Upper lobe of left lung (tissue), 6 donors: ENCODE data around the gene IFITM5. TPM values are rescaled to one million over a fixed set of nuclear protein-coding genes. Genes with fewer than 3 reads are reported as not detected.

Source experiments
- ATAC-seq, 2 donors: fragments of 200-7000 bp; cut with Tn5 transposase; one replicate each; pipeline ENCODE4 v1.9.1; 2022; ENCODE audit warnings: mild to moderate bottlenecking in 2 of 2, moderate library complexity in 2 of 2; ENCODE audit not compliant: low FRiP score in 2 of 2
- DNase-seq, 2 donors: peaks; one replicate each; pipeline ENCODE4 v3.0.0-alpha.2; 2019 to 2020
- H3K27ac ChIP-seq, 4 donors: fragments of 200-600 bp; sonication (generic); one replicate each; pipeline ENCODE4 v1.5.1; 2016 to 2019
- H3K27me3 ChIP-seq, 4 donors: fragments of 200-600 bp; sonication (generic); one replicate each; pipeline ENCODE4 v1.5.1; 2017 to 2019
- H3K36me3 ChIP-seq, 4 donors: fragments of 200-600 bp; sonication (generic); one replicate each; pipeline ENCODE4 v1.5.1; 2016 to 2019
- H3K4me1 ChIP-seq, 4 donors: fragments of 200-600 bp; sonication (generic); one replicate each; pipeline ENCODE4 v1.5.1; 2018 to 2019
- H3K4me3 ChIP-seq, 4 donors: fragments of 200-600 bp; sonication (generic); one replicate each; pipeline ENCODE4 v1.5.1; 2017 to 2019; ENCODE audit warnings: mild to moderate bottlenecking in 2 of 4, moderate library complexity in 1 of 4
- H3K9me3 ChIP-seq, 4 donors: fragments of 200-600 bp; sonication (generic); one replicate each; pipeline ENCODE4 v1.5.1; 2018 to 2019
- EP300 ChIP-seq, 4 donors: sonication (generic); formaldehyde crosslinking; IDR thresholded peaks; one replicate each; pipeline ENCODE4 v1.5.1; 2017; ENCODE audit warnings: antibody characterized with exemption in 4 of 4, control low read depth in 2 of 4
- POLR2A ChIP-seq, 4 donors: fragments of 450-650 bp; IDR thresholded peaks; one replicate each; pipeline ENCODE4 v1.5.1; 2016 to 2017; ENCODE audit warnings: antibody characterized with exemption in 4 of 4, mild to moderate bottlenecking in 2 of 4
- POLR2AphosphoS5 ChIP-seq, 2 donors: sonication (generic); formaldehyde crosslinking; IDR thresholded peaks; one replicate each; pipeline ENCODE4 v1.5.1; 2017; ENCODE audit warnings: antibody characterized with exemption in 2 of 2
- WGBS, 2 donors: methylation state at CpG; one replicate each; pipeline ENCODE4 v1.1.5; 2017 to 2018; 5-methylcytosine and 5-hydroxymethylcytosine counted together
- small RNA-seq, 4 donors: library from RNA; depleted of rRNA; stranded (forward); fragments of <200 nt; gene quantifications; one replicate each; pipeline ENCODE3, GENCODE V24; 2016
- total RNA-seq, 6 donors: library from RNA; depleted of rRNA in 4 of 6; stranded (reverse); fragments of >200 nt in 4 of 6; gene quantifications; one replicate each; pipeline versions ENCODE4 v1.1.0 to v1.2.1, GENCODE V29; 2016 to 2021
- TF ChIP-seq, protein P1 (sequence below), 6 experiments: fragments of 450-650 bp in 4 of 6; fragments of 200-600 bp in 2 of 6; sonication (generic) in 2 of 6; IDR thresholded peaks; one replicate each; pipeline ENCODE4 v1.5.1; 2016 to 2019; ENCODE audit warnings: antibody characterized with exemption in 6 of 6
- donor health status: DM: no; HTN: no; CAD: no; lungs with moderate emphysema.
- donor health status: DM: no; HTN: yes; CAD: no; lungs with severe emphysema.

The IFITM5 gene
- total RNA-seq, 6 donors from 2014 or later, result not detected

DNA sequence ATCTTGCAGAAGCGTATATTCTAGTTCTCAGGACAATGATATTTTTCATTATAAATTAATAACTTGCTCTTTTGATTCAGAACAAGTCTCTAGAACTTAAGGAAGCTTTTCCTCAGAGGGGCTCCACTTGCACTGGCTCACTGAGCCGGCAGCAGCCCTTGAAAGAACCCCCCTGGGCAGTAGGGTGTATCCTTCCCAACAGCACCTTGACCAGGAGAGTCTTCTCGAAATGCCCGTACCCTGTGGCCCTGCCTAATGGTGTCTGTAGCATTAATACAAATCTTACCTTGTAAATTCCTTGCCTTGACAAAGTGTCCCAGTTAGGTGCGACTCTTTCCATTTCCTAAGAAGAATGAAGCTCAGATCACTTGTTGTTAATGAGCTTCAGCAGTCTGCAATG is 49.1 kb downstream of the IFITM5 start:
- WGBS, 2 donors, result 90 to 92% methylated on average over 5 of the region's 5 CpGs

DNA sequence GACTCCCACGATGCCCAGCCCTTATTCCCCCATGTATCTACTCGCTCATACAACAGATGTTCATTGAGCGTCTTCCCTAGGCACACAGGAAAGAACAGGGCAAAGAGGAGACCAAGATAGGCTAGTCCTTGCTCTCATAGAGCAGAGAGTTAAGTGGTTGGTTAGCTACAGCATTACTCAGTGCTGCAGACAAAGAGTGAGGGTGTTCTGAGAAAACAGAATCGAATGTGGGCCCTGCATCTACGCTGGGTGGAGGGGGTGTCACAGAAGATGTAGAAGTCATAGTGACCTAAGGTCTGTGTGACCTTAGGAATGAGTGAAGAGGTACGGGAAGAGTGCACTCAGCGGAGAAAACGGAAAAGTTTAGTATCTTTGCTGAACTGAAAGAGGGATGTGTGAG is 50.3 kb downstream of the IFITM5 start:
- no peak overlapping the region for H3K4me3 ChIP-seq
- peaks cover 45 to 96% (median 84%) of the 10 kb centered on the region in 4 donors for H3K36me3 ChIP-seq
- TF ChIP-seq, protein P1, sequence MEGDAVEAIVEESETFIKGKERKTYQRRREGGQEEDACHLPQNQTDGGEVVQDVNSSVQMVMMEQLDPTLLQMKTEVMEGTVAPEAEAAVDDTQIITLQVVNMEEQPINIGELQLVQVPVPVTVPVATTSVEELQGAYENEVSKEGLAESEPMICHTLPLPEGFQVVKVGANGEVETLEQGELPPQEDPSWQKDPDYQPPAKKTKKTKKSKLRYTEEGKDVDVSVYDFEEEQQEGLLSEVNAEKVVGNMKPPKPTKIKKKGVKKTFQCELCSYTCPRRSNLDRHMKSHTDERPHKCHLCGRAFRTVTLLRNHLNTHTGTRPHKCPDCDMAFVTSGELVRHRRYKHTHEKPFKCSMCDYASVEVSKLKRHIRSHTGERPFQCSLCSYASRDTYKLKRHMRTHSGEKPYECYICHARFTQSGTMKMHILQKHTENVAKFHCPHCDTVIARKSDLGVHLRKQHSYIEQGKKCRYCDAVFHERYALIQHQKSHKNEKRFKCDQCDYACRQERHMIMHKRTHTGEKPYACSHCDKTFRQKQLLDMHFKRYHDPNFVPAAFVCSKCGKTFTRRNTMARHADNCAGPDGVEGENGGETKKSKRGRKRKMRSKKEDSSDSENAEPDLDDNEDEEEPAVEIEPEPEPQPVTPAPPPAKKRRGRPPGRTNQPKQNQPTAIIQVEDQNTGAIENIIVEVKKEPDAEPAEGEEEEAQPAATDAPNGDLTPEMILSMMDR (IDR thresholded peaks at IDR 0.05), result no peak
- TF ChIP-seq POLR2A (IDR thresholded peaks at IDR 0.05), result no peak
- TF ChIP-seq EP300 (IDR thresholded peaks at IDR 0.05), result no peak
- TF ChIP-seq POLR2AphosphoS5 (IDR thresholded peaks at IDR 0.05), result no peak
- H3K27me3 ChIP-seq, result no peaks in the 10 kb centered on the region
- 91 to 95% methylated on average over 8 of the region's 8 CpGs for WGBS, 2 donors
- no peaks in the 10 kb centered on the region for H3K9me3 ChIP-seq
- no peak for DNase-seq
- no peaks in the 10 kb centered on the region for H3K4me1 ChIP-seq
- ATAC-seq, result no peak
- no peak overlapping the region for H3K27ac ChIP-seq

More for the DNA sequence above, 49.1 kb downstream of the IFITM5 start:
- Histone ChIP-seq H3K9me3 (no peaks in the 10 kb centered on the region), H3K4me1 (no peaks in the 10 kb centered on the region), H3K27me3 (no peaks in the 10 kb centered on the region), H3K27ac (peak overlapping the region in 1 of 4 donors; percentile 42), H3K4me3 (no peak overlapping the region), H3K36me3 (peaks cover 40 to 84% (median 76%) of the 10 kb centered on the region in 4 donors)
- DNase-seq, result no peak
- TF ChIP-seq, protein P1 (IDR thresholded peaks at IDR 0.05), result no peak
- TF ChIP-seq EP300 (IDR thresholded peaks at IDR 0.05) (no peak), POLR2AphosphoS5 (IDR thresholded peaks at IDR 0.05) (no peak), POLR2A (IDR thresholded peaks at IDR 0.05) (no peak)
- ATAC-seq, result no peak

Small RNA genes lying within 50 kb of the gene (small RNA-seq; reads per million reads assigned to genes)
- gene AC136475.6, result 0 reads per million in 4 donors

Other genes starting within 250 kb of the IFITM5 start
- gene SCGB1C1, start 106.4 kb downstream of the IFITM5 start, total RNA-seq, result not detected
- gene BET1L, start 92.1 kb downstream of the IFITM5 start, total RNA-seq, result 10 to 100 TPM; 24.3 to 70.1 (median 39.0) TPM
- gene RIC8A, start 91.8 kb downstream of the IFITM5 start, total RNA-seq, result 100 to 1,000 TPM in 4 of 6 donors, 10 to 100 TPM in 2; 65.9 to 135 (median 105) TPM
- gene SIRT3, start 63.2 kb downstream of the IFITM5 start, total RNA-seq, result 10 to 100 TPM; 11.7 to 37.6 (median 24.0) TPM
- gene PSMD13, start 62.5 kb downstream of the IFITM5 start, total RNA-seq, result 100 to 1,000 TPM in 4 of 6 donors, 10 to 100 TPM in 2; 85.2 to 113 (median 106) TPM
- gene NLRP6, start 21.1 kb downstream of the IFITM5 start, total RNA-seq, result 1 to 10 TPM; 1.3 to 7.3 (median 3.1) TPM
- 100 to 1,000 TPM in 2 of 6 donors, 10 to 100 TPM in 4; 34.1 to 535 (median 65.2) TPM for gene PGGHG, start 10.4 kb downstream of the IFITM5 start, total RNA-seq
- gene IFITM2, start 8.3 kb upstream of the IFITM5 start, total RNA-seq, result 100 to 1,000 TPM; 113 to 704 (median 271) TPM
- gene IFITM1, start 14.5 kb upstream of the IFITM5 start, total RNA-seq, result 100 to 1,000 TPM in 1 of 6 donors, 10 to 100 TPM in 5; 16.8 to 119 (median 74.5) TPM
- 100 to 1,000 TPM; 132 to 860 (median 360) TPM for gene IFITM3, start 21.3 kb upstream of the IFITM5 start, total RNA-seq
- 1 to 10 TPM in 1 of 6 donors, under 1 TPM in 4, not detected in 1; 0.23 to 2.1 (median 0.54) TPM for gene B4GALNT4, start 70.0 kb upstream of the IFITM5 start, total RNA-seq
- 10 to 100 TPM; 33.4 to 86.3 (median 55.2) TPM for gene PKP3, start 94.7 kb upstream of the IFITM5 start, total RNA-seq
- gene SIGIRR, start 115.5 kb upstream of the IFITM5 start, total RNA-seq, result 100 to 1,000 TPM in 3 of 6 donors, 10 to 100 TPM in 3; 54.7 to 116 (median 91.1) TPM
- gene ANO9, start 142.5 kb upstream of the IFITM5 start, total RNA-seq, result 10 to 100 TPM; 11.7 to 62.9 (median 18.8) TPM
- 100 to 1,000 TPM in 1 of 6 donors, 10 to 100 TPM in 5; 29.6 to 188 (median 45.1) TPM for gene PTDSS2, start 150.8 kb upstream of the IFITM5 start, total RNA-seq
- gene RNH1, start 207.7 kb upstream of the IFITM5 start, total RNA-seq, result 100 to 1,000 TPM; 236 to 374 (median 339) TPM
- 10 to 100 TPM; 45.5 to 85.0 (median 59.9) TPM for gene HRAS, start 236.1 kb upstream of the IFITM5 start, total RNA-seq
- gene LRRC56, start 238.0 kb upstream of the IFITM5 start, total RNA-seq, result 10 to 100 TPM in 1 of 6 donors, 1 to 10 TPM in 5; 3.5 to 11.5 (median 5.8) TPM